ENCODE measurements around the gene AP5Z1. TPM values are rescaled to one million over a fixed set of nuclear protein-coding genes. Genes with fewer than 3 reads are reported as not detected.

AP5Z1 gene
- polyA plus RNA-seq, 2 of the 4 experiments (the other 2 are of a cell fraction) = 6.8 to 21.8 TPM

DNA sequence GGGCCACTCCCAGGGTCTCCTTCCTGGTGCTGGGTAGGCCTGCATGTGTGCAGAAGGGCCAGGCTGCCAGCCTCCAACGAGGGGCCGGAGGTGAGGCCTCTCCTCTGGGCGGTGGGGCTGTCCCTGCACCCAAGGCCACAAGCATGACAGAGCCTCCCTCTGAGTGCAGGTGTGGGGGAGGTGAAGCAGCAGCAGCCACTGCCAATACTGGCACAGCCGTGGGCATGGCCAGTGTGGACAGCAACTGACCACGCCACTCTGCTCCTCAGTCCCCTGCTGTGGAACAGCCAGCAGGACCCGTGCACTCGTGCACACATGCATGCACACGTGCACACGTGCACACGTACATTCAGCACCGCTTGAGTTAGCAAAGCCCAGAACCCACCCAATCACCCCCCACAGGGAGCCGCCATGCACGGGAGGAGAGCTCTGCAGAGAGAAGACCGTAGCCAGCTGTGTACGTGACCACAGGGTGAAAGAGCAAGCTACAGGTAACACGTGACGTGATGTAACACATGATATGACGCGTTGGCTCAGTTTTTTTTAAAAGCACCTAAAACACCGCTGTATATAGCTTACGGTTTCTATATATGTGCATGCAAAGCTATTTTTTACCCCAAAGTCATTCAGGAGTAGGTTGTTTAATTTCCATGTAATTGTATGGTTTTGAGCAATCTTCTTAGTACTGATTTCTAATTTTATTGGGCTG is 63.4 kb downstream of the AP5Z1 start (continued):
- TF ChIP-seq POLR2AphosphoS2 (conservative IDR thresholded peaks at IDR 0.05; ENCODE audit: low read length) = no peak
- TF ChIP-seq TFCP2L1 (CRISPR knock-in tag; IDR thresholded peaks at IDR 0.05) = no peak
- no peak for TF ChIP-seq FOXS1 (CRISPR knock-in tag; IDR thresholded peaks at IDR 0.05)

GRCh38 chr7:4840079-4840501 is 64.7 kb downstream of the AP5Z1 start:
- WGBS (ENCODE audit: missing lambda C conversion rate) = 78% methylated on average over 4 of the region's 16 CpGs
- no peak overlapping the region for H3K4me3 ChIP-seq
- H3K9me3 ChIP-seq = no peaks in the 10 kb centered on the region
- no peak overlapping the region for H3K27ac ChIP-seq
- DNase-seq (ENCODE audit: low read depth in 1 of 2, low spot score in 1 of 2) = no peak
- FAIRE-seq = no peak
- H3K4me2 ChIP-seq = no peak overlapping the region
- H3K4me1 ChIP-seq = no peaks in the 10 kb centered on the region
- no peak for TF ChIP-seq RAD21 (conservative IDR thresholded peaks at IDR 0.05 in 1 of 2, IDR thresholded peaks at IDR 0.05 in 1 of 2)
- TF ChIP-seq ATOH8 (CRISPR knock-in tag; IDR thresholded peaks at IDR 0.05; ENCODE audit: low read depth) = no peak
- TF ChIP-seq SMC3 (IDR thresholded peaks at IDR 0.05) = no peak
- no peak for TF ChIP-seq KDM5A (IDR thresholded peaks at IDR 0.05)
- TF ChIP-seq BCL3 (IDR thresholded peaks at IDR 0.05) = no peak
- TF ChIP-seq MYC (IDR thresholded peaks at IDR 0.05; ENCODE audit: borderline replicate concordance, low read length) = no peak
- no peak for TF ChIP-seq CEBPB (IDR thresholded peaks at IDR 0.05)
- TF ChIP-seq USF2 (IDR thresholded peaks at IDR 0.05) = no peak
- TF ChIP-seq EHMT2 (IDR thresholded peaks at IDR 0.05; ENCODE audit: low read depth) = no peak
- no peak for TF ChIP-seq POLR2AphosphoS2 (conservative IDR thresholded peaks at IDR 0.05; ENCODE audit: low read length)
- no peak for TF ChIP-seq EHF (CRISPR knock-in tag; IDR thresholded peaks at IDR 0.05)
- TF ChIP-seq, protein P1, sequence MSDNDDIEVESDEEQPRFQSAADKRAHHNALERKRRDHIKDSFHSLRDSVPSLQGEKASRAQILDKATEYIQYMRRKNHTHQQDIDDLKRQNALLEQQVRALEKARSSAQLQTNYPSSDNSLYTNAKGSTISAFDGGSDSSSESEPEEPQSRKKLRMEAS (IDR thresholded peaks at IDR 0.05) = no peak
- no peak for TF ChIP-seq RARB (CRISPR knock-in tag; IDR thresholded peaks at IDR 0.05)
- no peak for TF ChIP-seq HOXB5 (CRISPR knock-in tag; IDR thresholded peaks at IDR 0.05)
- no peak for TF ChIP-seq NFE2L2 (conservative IDR thresholded peaks at IDR 0.05; ENCODE audit: low read length)
- no peak for TF ChIP-seq NPAS2 (CRISPR knock-in tag; IDR thresholded peaks at IDR 0.05; ENCODE audit: borderline replicate concordance)
- TF ChIP-seq HEYL (CRISPR knock-in tag; IDR thresholded peaks at IDR 0.05) = no peak
- no peak for TF ChIP-seq CBX2 (IDR thresholded peaks at IDR 0.05; ENCODE audit: borderline replicate concordance, low read depth)
- TF ChIP-seq MAFK (IDR thresholded peaks at IDR 0.05; ENCODE audit: partially characterized antibody) = no peak
- no peak for ATAC-seq
- ChIA-PET CTCF (no interaction called here), POLR2A (no interaction called here)

Small RNA genes lying within 50 kb of the gene (small RNA-seq; reads per million reads assigned to genes)
- gene MIR4656 (0 reads per million in 6 experiments), gene RF00019 (0 reads per million in 6 experiments)

Other genes starting within 250 kb of the AP5Z1 start
- gene FOXK1, start 93.3 kb upstream of the AP5Z1 start, polyA plus RNA-seq (2011; rRNA removed) = 6.8 and 8.3 TPM in 2 replicates
- 9.8 to 10.9 TPM (median 10.2 TPM) in 3 replicates for gene FOXK1, start 93.3 kb upstream of the AP5Z1 start, polyA plus RNA-seq (2017; fragmentation: RNase III; extraction: RNeasy Plus Mini Kit Qiagen cat#74134 plus additional on column Dnase treatment)
- gene PAPOLB, start 86.4 kb downstream of the AP5Z1 start, polyA plus RNA-seq (2011; rRNA removed) = not detected in 2 replicates
- not detected in 3 replicates for gene PAPOLB, start 86.4 kb downstream of the AP5Z1 start, polyA plus RNA-seq (2017; fragmentation: RNase III; extraction: RNeasy Plus Mini Kit Qiagen cat#74134 plus additional on column Dnase treatment)
- gene RADIL, start 108.1 kb downstream of the AP5Z1 start, polyA plus RNA-seq (2011; rRNA removed) = 1.0 TPM in 2 replicates
- 1.1 to 1.5 TPM (median 1.1 TPM) in 3 replicates for gene RADIL, start 108.1 kb downstream of the AP5Z1 start, polyA plus RNA-seq (2017; fragmentation: RNase III; extraction: RNeasy Plus Mini Kit Qiagen cat#74134 plus additional on column Dnase treatment)
- not detected in 2 replicates for gene MMD2, start 183.6 kb downstream of the AP5Z1 start, polyA plus RNA-seq (2011; rRNA removed)
- not detected in 3 replicates for gene MMD2, start 183.6 kb downstream of the AP5Z1 start, polyA plus RNA-seq (2017; fragmentation: RNase III; extraction: RNeasy Plus Mini Kit Qiagen cat#74134 plus additional on column Dnase treatment)